ENCODE measurements around the gene TCF20. TPM values are rescaled to one million over a fixed set of nuclear protein-coding genes. Genes with fewer than 3 reads are reported as not detected.
A peak's percentile ranks its signal among the peaks of the same experiment; 100 is the strongest.

The TCF20 gene
- total RNA-seq, 1 experiment from 2014 or later, result 56.4 TPM

DNA sequence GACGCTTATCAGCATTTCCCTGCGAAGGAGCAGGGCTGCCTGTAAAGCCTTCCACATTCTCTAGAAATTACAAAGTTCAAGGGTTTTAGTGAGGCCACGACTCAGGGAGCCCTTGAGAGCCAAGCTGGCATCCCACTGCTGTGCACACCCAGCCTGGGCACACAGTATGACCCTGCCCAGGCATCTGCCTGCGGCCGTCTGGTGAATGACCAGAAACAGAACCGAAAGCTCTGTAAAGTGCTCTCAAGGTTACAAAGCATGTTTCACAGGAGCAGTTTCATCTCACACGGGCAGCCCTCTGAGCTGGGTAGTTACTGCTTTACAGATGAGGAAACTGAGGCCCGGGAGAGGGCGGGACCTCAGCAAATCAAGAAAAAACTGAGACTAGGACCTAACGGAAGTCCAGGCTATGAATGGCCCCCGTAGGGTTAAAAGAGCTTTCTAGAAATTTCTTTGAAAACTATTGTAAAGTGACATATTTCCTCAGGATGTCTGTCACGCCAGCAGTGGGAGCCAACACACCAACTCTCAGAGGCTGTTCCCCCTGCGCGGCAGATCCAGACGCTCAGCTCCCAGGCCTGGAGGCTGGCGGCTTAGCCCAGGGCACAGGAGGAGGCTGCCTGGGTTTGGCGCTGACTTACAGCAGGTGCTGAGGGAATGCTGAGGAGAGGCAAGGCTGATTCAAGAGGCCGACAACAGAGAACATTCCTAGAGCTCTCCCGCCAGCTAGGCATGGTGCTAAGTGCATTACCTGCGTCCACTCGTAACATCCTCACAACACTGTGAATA lies 7.7 kb upstream of the TCF20 start:
- no peak overlapping the region for H3K4me3 Mint-ChIP-seq (ENCODE audit: unreplicated experiment)
- H3K36me3 Mint-ChIP-seq (ENCODE audit: insufficient read depth, unreplicated experiment), result peaks cover 9% of the 10 kb centered on the region
- no peaks in the 10 kb centered on the region for H3K27me3 Mint-ChIP-seq (ENCODE audit: insufficient read depth, unreplicated experiment)
- peak; percentile 9 for DNase-seq (ENCODE audit: unreplicated experiment)
- CTCF ChIA-PET, result interaction anchor here (0.7 kb wide), 1 partner anchor 295 kb away, joined by 5 read pairs; no protein-coding TSS in a partner anchor
- intact Hi-C loops (cut with micrococcal nuclease), result no loop called here
- H3K27ac Mint-ChIP-seq (ENCODE audit: low read depth, unreplicated experiment), result no peak overlapping the region
- no TSS peak for BruUV-seq (replicated peaks)
- H3K9me3 Mint-ChIP-seq (ENCODE audit: unreplicated experiment), result no peaks in the 10 kb centered on the region
- POLR2A ChIA-PET, result interaction anchor here (1.3 kb wide), 1 partner anchor 10 kb away, joined by 5 read pairs; no protein-coding TSS in a partner anchor
- no peaks in the 10 kb centered on the region for H3K4me1 Mint-ChIP-seq (ENCODE audit: insufficient read depth, unreplicated experiment)
- no peak for TF ChIP-seq CTCF (IDR thresholded peaks at IDR 0.05; ENCODE audit: unreplicated experiment)

DNA sequence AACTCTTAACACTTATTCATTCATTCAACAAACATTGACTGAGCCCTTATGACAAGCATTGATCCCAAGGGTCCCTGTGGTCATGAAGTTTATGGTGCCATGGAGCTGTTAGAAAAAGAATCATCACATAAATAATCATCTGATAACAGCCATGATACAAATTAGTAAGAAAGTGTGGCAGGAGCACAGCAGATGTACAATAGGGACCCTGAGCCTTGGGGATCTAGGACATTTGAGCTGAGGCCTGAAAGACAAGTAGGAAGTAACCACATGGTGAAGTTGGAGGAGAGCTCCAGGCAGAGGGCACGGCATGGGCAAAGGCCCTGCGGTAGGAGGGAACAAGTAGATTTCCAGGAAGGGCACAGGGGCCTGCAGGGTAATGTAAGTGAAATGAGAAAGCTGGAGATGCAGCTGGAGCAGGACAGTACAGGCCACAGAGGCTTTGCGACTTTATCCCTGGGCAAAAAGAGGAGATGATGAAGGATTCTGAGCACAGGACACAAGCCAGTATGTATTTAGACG lies 6.8 kb upstream of the TCF20 start:
- BruUV-seq (replicated peaks), result no TSS peak
- no peak for TF ChIP-seq CTCF (IDR thresholded peaks at IDR 0.05; ENCODE audit: unreplicated experiment)

GRCh38 chr22:42275970-42276369 lies 5.5 kb upstream of the TCF20 start:
- H3K27ac Mint-ChIP-seq (ENCODE audit: low read depth, unreplicated experiment), result no peak overlapping the region

More for the DNA sequence above, 6.8 kb upstream of the TCF20 start:
- Mint-ChIP-seq H3K4me1 (ENCODE audit: insufficient read depth, unreplicated experiment) (no peaks in the 10 kb centered on the region), H3K27me3 (ENCODE audit: insufficient read depth, unreplicated experiment) (no peaks in the 10 kb centered on the region), H3K27ac (ENCODE audit: low read depth, unreplicated experiment) (no peak overlapping the region), H3K9me3 (ENCODE audit: unreplicated experiment) (no peaks in the 10 kb centered on the region), H3K36me3 (ENCODE audit: insufficient read depth, unreplicated experiment) (peaks cover 9% of the 10 kb centered on the region), H3K4me3 (ENCODE audit: unreplicated experiment) (no peak overlapping the region)
- ChIA-PET POLR2A (interaction anchor here (1.3 kb wide), 1 partner anchor 9 kb away, joined by 5 read pairs; no protein-coding TSS in a partner anchor), CTCF (interaction anchor here (0.6 to 1.5 kb wide), 2 partner anchors 9 to 162 kb away, joined by 3 read pairs; no protein-coding TSS in a partner anchor)
- intact Hi-C loops (cut with micrococcal nuclease), result no loop called here
- no peak for DNase-seq (ENCODE audit: unreplicated experiment)

More at GRCh38 chr22:42275970-42276369, 5.5 kb upstream of the TCF20 start:
- ChIA-PET POLR2A (interaction anchor here (0.9 to 1.0 kb wide), 2 partner anchors 90 to 196 kb away, joined by 3 to 4 read pairs; partner anchors contain the start of gene SMDT1), CTCF (interaction anchor here (0.6 kb wide), 2 partner anchors 21 to 30 kb away, joined by 3 read pairs; no protein-coding TSS in a partner anchor)
- no peaks in the 10 kb centered on the region for H3K9me3 Mint-ChIP-seq (ENCODE audit: unreplicated experiment)
- H3K36me3 Mint-ChIP-seq (ENCODE audit: insufficient read depth, unreplicated experiment), result peaks cover 9% of the 10 kb centered on the region
- H3K4me3 Mint-ChIP-seq (ENCODE audit: unreplicated experiment), result no peak overlapping the region
- no peak for DNase-seq (ENCODE audit: unreplicated experiment)
- no TSS peak for BruUV-seq (replicated peaks)
- intact Hi-C loops (cut with micrococcal nuclease), result no loop called here
- H3K27me3 Mint-ChIP-seq (ENCODE audit: insufficient read depth, unreplicated experiment), result no peaks in the 10 kb centered on the region
- TF ChIP-seq CTCF (IDR thresholded peaks at IDR 0.05; ENCODE audit: unreplicated experiment), result no peak
- no peaks in the 10 kb centered on the region for H3K4me1 Mint-ChIP-seq (ENCODE audit: insufficient read depth, unreplicated experiment)
